GM19324 (cell line): ENCODE data around the gene DRC7.

Experiments used
- ATAC-seq: cut with Tn5 transposase; IDR thresholded peaks from one replicate; pipeline ENCODE4 v1.9.1; 2021; ENCODE audit warnings: mild to moderate bottlenecking, moderate library complexity; ENCODE audit not compliant: unreplicated experiment, low FRiP score

DRC7 gene

GRCh38 chr16:57758331-57759117 lies 63.9 kb downstream of the DRC7 start:
- ATAC-seq: no peak

GRCh38 chr16:57759131-57759530 lies 64.5 kb downstream of the DRC7 start:
- ATAC-seq: no peak

GRCh38 chr16:57759541-57760356 lies 65.1 kb downstream of the DRC7 start:
- no peak for ATAC-seq

GRCh38 chr16:57760357-57761160 lies 66.0 kb downstream of the DRC7 start:
- ATAC-seq: no peak

GRCh38 chr16:57761301-57761700 lies 66.7 kb downstream of the DRC7 start:
- ATAC-seq: no peak

- ATAC-seq: no peak
These were observed 67.4 kb downstream of the DRC7 start for GRCh38 chr16:57761957-57762356.

GRCh38 chr16:57762365-57763040 lies 67.9 kb downstream of the DRC7 start:
- ATAC-seq: no peak

GRCh38 chr16:57763285-57764005 lies 68.8 kb downstream of the DRC7 start:
- ATAC-seq: no peak

- no peak for ATAC-seq
These were observed 69.4 kb downstream of the DRC7 start for GRCh38 chr16:57764006-57764340.

GRCh38 chr16:57764341-57765159 lies 69.9 kb downstream of the DRC7 start:
- no peak for ATAC-seq

GRCh38 chr16:57765160-57765728 lies 70.6 kb downstream of the DRC7 start:
- ATAC-seq: no peak

GRCh38 chr16:57766714-57767348 lies 72.2 kb downstream of the DRC7 start:
- ATAC-seq: no peak

- ATAC-seq: no peak
These were observed 75.0 kb downstream of the DRC7 start for GRCh38 chr16:57769541-57770145.

GRCh38 chr16:57770361-57770760 lies 75.8 kb downstream of the DRC7 start:
- no peak for ATAC-seq

GRCh38 chr16:57771141-57771785 lies 76.7 kb downstream of the DRC7 start:
- ATAC-seq: no peak

GRCh38 chr16:57773019-57773418 lies 78.4 kb downstream of the DRC7 start:
- no peak for ATAC-seq

GRCh38 chr16:57773655-57774295 lies 79.2 kb downstream of the DRC7 start:
- ATAC-seq: no peak
